ENCODE data around the gene PTPRCAP.

PTPRCAP gene

GRCh38 chr11:67412495-67413179, 24.8 kb downstream of the PTPRCAP start:
- H3K4me2 ChIP-seq = no peak overlapping the region
- H3K36me3 ChIP-seq (ENCODE audit: insufficient read depth) = no peaks in the 10 kb centered on the region
- no peak for TF ChIP-seq CTCF (conservative IDR thresholded peaks at IDR 0.05; ENCODE audit: low read depth, low read length)
- no peak overlapping the region for H3K27ac ChIP-seq
- no peaks in the 10 kb centered on the region for H3K79me2 ChIP-seq (ENCODE audit: insufficient read depth, low read depth)
- H2AFZ ChIP-seq (ENCODE audit: low read depth) = no peak overlapping the region
- H4K20me1 ChIP-seq (ENCODE audit: insufficient read depth) = no peaks in the 10 kb centered on the region
- H3K4me1 ChIP-seq (ENCODE audit: low read depth, poor library complexity, severe bottlenecking) = no peaks in the 10 kb centered on the region
- H3K4me3 ChIP-seq (IDR thresholded peaks at IDR 0.05; ENCODE audit: insufficient read depth, low read depth, low read length) = no peak overlapping the region
- no peak overlapping the region for H3K9ac ChIP-seq
- H3K27me3 ChIP-seq (ENCODE audit: insufficient read depth, low read depth) = peaks cover 16% of the 10 kb centered on the region; the same call in 1 of the 2 replicates

- no peak for TF ChIP-seq CTCF (conservative IDR thresholded peaks at IDR 0.05; ENCODE audit: low read depth, low read length)
- H4K20me1 ChIP-seq (ENCODE audit: insufficient read depth) = no peaks in the 10 kb centered on the region
- H3K9ac ChIP-seq = no peak overlapping the region
- no peak overlapping the region for H3K27ac ChIP-seq
- no peaks in the 10 kb centered on the region for H3K4me1 ChIP-seq (ENCODE audit: low read depth, poor library complexity, severe bottlenecking)
- H3K79me2 ChIP-seq (ENCODE audit: insufficient read depth, low read depth) = no peaks in the 10 kb centered on the region
- no peak overlapping the region for H3K4me3 ChIP-seq (IDR thresholded peaks at IDR 0.05; ENCODE audit: insufficient read depth, low read depth, low read length)
- no peaks in the 10 kb centered on the region for H3K36me3 ChIP-seq (ENCODE audit: insufficient read depth)
- H2AFZ ChIP-seq (ENCODE audit: low read depth) = no peak overlapping the region
- peaks cover 16% of the 10 kb centered on the region; the same call in 1 of the 2 replicates for H3K27me3 ChIP-seq (ENCODE audit: insufficient read depth, low read depth)
- no peak overlapping the region for H3K4me2 ChIP-seq
Observed at GRCh38 chr11:67411785-67412152, 25.7 kb downstream of the PTPRCAP start.

DNA sequence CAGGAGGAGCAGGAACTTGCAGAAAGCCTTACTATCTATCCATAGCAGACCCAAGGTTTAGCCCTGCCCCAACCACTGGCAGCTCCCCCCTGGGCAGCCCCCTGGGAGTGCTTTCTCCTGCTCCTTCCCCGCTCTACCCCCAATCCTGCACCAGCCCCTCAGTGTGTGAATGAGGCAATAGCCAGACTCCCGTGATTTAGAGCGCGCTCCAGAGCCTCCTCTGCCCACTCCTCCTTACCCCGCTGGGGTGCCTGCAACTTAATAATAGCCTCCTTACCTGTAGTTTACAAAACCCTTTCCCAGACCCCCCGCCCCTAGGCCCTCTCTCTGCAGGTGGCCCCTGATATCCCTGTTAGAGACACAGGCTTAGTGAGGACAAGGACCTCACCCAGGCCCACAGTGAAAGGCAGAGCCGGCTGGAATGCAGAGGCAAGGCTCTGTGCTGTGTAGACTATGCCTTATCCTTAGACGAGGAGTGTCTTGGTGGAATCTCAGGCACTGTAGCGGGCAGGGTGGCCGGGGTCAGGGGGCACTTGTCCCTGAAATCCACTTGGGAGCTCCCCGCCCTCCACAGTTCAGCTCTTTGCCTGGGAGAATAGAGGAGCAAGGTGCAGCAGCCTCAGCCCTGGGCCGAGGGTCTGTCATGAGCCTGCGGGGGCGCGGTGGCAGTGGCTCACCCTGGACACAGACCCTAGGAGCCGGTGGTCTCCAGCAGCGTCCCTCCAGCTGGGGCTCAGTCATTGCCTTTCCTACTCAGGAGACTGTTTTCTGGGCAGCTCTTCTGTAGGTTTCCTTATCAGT, 26.3 kb downstream of the PTPRCAP start:
- no peaks in the 10 kb centered on the region for H3K4me1 ChIP-seq (ENCODE audit: low read depth, poor library complexity, severe bottlenecking)

GRCh38 chr11:67410369-67410831, 27.1 kb downstream of the PTPRCAP start:
- no peaks in the 10 kb centered on the region for H3K36me3 ChIP-seq (ENCODE audit: insufficient read depth)
- H3K27me3 ChIP-seq (ENCODE audit: insufficient read depth, low read depth) = peaks cover 16% of the 10 kb centered on the region; the same call in 1 of the 2 replicates
- no peaks in the 10 kb centered on the region for H3K4me1 ChIP-seq (ENCODE audit: low read depth, poor library complexity, severe bottlenecking)
- H3K9ac ChIP-seq = no peak overlapping the region
- TF ChIP-seq CTCF (conservative IDR thresholded peaks at IDR 0.05; ENCODE audit: low read depth, low read length) = no peak
- no peak overlapping the region for H3K4me3 ChIP-seq (IDR thresholded peaks at IDR 0.05; ENCODE audit: insufficient read depth, low read depth, low read length)
- no peaks in the 10 kb centered on the region for H4K20me1 ChIP-seq (ENCODE audit: insufficient read depth)
- no peak overlapping the region for H3K4me2 ChIP-seq
- H3K79me2 ChIP-seq (ENCODE audit: insufficient read depth, low read depth) = no peaks in the 10 kb centered on the region
- no peak overlapping the region for H2AFZ ChIP-seq (ENCODE audit: low read depth)
- no peak overlapping the region for H3K27ac ChIP-seq

More for the DNA sequence above, 26.3 kb downstream of the PTPRCAP start:
- no peak overlapping the region for H3K4me3 ChIP-seq (IDR thresholded peaks at IDR 0.05; ENCODE audit: insufficient read depth, low read depth, low read length)
- peaks cover 16% of the 10 kb centered on the region; the same call in 1 of the 2 replicates for H3K27me3 ChIP-seq (ENCODE audit: insufficient read depth, low read depth)
- no peaks in the 10 kb centered on the region for H3K36me3 ChIP-seq (ENCODE audit: insufficient read depth)
- TF ChIP-seq CTCF (conservative IDR thresholded peaks at IDR 0.05; ENCODE audit: low read depth, low read length) = no peak
- no peak overlapping the region for H2AFZ ChIP-seq (ENCODE audit: low read depth)
- no peaks in the 10 kb centered on the region for H3K79me2 ChIP-seq (ENCODE audit: insufficient read depth, low read depth)
- no peak overlapping the region for H3K4me2 ChIP-seq
- no peaks in the 10 kb centered on the region for H4K20me1 ChIP-seq (ENCODE audit: insufficient read depth)
- no peak overlapping the region for H3K27ac ChIP-seq
- no peak overlapping the region for H3K9ac ChIP-seq

Data from KMS-11 (cell line).